ENCODE results near the gene LYPD6.

The LYPD6 gene

DNA sequence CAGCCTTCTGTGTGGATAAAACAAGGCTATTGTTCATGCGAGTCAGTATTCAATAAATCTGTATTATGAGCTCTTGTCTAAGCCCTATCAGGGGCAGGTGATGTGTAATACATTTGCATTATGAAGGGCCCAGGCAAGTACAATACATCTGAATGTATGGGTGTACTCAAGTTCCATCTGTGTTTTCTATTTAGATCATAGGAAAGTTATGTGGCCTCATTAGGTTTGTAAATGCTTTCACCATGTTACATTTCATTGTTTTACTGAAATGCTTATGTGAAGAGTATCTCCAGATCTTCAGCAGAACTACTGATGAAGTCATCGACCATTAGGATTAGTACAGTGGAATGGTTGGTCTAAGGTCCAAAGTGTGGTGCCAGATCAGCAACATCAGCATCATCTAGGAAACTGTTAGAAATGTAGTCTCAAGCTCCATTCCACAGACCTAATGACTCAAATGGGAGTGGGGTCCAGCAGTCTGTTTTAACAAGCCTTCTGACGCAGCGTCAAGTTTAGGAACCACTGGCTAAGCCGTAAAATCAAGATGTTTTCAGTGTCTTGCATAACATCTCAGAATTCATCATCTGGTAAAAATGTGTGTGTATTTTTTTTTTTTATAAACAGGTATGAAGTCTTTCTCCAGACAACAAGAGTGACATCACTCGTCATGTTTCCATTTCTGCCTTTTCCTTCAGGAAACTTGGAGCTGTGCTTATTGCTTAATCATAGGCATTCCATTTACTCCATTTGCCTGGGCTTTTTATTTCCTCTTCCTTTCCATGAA lies 80.5 kb downstream of the LYPD6 start:
- DNase-seq (ENCODE audit: low read depth) = no peak

DNA sequence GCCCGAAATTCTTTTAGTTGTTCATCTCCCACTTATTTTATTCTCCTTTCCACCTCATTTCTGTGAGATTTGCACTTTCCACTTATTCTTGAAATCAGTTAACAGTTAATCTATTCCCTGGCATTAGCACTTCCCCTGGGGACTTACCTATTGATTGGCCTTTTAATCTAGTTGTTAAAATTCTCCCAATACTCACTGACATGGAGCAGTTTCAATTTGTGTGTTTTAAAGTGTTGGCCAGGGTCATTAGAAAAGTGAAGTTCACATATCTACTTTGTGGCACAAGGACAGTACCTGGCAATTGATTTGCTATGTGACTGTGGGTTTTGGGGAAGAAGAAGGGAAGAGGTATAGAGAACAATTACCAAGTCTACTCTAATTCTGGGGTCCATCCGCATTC lies 83.1 kb downstream of the LYPD6 start:
- no peak for DNase-seq (ENCODE audit: low read depth)

DNA sequence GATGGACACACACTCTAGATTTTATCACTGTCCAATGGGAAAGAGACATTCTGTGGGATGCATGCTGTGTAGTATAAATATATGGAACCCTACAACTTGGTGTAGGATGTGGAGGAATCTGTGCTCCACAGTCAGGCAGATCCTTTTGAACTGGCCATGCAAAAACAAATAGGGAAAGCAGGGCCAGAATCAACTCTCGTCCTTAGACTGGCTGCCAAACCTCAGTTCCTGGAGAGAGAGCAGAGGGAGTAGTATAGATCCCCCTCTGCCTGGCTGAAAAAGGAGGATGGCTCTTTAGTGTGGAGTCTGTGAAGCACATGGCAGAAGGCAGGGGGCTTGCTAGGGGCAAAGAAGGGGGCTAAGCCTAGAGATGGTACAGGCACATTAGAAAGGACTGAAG lies 84.7 kb downstream of the LYPD6 start:
- DNase-seq (ENCODE audit: low read depth) = no peak

DNA sequence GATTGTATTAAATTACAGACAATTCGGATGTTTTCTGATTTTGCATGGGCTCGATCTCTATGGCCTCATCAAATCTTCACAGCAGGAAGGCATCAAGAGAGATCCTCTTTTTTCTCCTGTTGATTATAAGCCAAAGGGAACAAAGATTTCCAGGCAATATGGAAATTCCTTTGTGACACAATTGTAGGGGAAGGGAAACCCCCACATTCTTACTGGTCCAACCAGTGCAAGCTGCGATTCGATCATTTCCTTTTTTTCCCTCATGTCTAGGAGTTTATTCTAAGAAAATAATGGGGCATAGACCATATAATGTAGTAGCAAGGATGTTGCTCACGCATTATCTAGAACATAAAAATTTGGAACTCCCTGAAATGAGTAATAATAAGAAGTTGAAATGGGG lies 87.7 kb downstream of the LYPD6 start:
- no peak for DNase-seq (ENCODE audit: low read depth)

DNA sequence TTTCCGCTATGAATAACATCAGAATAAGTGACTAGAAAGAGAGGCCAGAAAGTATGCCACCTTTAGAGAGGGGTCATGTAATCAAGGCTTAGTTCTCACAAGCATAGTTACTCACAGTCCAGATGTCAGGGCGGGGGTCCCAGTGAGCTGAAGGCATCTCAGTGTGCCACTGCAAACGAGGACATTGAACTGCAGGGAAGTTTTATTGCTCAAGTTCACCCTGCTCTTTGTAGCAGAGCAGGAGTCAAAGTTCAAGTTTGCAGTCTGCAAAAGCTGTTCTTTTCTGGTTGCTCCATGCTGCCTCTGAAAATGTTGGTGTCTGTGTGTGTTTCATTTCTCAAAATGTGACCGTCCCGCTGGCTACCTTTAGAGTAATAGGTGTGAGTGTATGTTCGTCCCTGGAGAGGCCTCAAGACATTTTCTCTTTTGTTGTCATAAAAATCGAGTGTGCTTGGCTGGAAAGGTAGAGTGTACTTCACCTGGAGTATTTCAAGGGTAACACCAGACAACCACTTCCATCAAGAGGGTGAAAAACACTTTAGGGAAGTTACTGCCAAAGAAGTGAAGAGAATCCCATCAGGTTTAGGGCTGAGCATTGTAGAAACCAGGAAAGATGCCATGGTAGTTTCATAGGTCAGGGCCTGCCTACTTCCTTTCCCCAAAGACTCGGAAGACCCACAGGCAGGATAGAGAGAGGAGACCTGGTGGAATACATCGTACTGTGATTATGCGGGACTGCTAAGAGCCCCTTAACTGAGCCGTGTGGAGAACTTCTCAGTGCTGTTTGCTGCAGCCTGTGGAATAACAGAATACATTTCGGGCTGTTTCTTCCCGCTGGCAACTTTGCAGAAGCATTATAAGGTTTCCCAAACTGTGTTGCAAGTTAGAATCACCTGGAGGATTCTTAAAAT lies 89.9 kb downstream of the LYPD6 start:
- no peak for DNase-seq (ENCODE audit: low read depth)

DNA sequence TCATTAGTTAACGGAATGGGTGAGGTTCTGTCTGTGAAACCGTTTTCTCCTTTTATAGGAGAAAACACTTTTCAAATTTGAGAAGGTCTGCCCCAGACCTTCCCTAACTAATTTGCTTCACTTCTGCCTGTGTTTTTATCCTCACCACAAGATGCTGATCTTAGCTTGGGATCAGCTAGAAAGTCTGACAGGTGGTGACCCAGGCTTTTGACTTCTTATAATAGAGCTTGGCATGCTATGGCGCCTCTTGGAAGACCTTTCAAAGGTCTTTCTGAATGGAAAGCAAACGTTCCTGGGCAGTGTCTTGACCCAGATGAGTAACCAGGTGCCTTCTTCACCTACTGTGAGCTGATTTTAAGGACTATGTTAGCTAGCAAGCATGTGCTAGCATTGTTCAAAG lies 91.4 kb downstream of the LYPD6 start:
- DNase-seq (ENCODE audit: low read depth) = no peak

DNA sequence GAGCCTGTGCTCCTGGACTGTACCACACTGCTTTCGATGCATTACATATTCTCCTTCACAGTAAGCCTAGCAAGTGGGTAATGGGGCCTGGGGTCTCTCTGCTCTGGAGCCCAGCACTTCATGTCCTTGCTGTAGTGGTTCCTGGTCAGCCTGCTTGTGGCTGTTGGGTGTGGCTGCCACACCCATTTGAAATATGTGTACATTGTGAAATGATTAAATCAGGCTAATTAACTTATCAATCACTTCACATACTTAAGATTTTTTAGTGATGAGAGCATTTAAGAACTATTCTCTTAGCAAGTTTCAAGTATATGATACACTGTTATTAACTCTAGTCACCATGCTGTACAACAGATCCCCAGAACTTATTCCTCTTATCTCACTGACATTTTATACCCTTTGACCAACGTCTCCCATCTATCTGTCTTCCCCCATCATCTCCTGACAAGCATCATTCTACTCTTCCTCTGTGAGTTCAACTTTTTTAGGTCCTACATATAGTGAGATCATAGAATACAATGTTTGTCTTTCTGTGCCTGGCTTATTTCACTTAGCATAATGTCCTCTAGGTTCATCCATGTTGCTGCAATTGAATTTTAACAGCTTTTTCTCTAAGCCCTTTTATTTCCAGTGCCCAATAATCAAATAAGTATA lies 92.1 kb downstream of the LYPD6 start:
- no peak for DNase-seq (ENCODE audit: low read depth)

DNA sequence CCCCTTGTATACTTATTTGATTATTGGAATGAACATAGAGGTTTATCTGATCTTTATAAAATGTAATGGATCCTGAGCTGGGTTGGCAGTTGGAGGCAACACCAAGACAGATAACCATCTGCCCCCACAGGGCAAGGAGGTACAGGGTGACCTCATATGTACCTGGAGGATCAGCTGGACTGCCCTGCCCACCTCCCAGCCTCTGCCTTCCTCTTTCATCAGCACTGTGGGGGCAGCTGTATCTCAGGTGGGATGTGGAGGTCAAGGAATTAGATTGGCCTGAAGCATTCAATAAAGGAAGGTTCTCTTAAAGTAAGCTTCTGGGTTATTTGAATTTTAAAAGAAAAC lies 92.6 kb downstream of the LYPD6 start:
- DNase-seq (ENCODE audit: low read depth) = no peak

DNA sequence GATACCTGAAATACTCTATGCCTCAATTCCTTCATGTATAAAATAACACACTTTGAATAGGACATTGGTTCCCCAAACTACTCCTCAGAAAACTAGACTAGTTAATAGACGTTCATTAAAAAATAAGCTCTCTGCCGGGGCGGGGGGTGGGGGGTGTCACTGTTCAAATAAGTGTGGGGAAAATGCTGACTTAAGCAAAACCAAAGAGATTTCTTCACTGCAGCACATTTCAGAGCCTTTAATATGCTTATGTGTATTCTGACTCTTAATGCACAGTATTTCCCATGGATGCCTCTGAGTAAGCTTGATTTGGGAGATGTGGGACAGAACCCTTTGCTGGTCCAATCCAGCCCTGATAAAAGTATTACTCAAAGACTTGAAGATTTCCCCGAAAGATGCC lies 93.2 kb downstream of the LYPD6 start:
- no peak for DNase-seq (ENCODE audit: low read depth)

DNA sequence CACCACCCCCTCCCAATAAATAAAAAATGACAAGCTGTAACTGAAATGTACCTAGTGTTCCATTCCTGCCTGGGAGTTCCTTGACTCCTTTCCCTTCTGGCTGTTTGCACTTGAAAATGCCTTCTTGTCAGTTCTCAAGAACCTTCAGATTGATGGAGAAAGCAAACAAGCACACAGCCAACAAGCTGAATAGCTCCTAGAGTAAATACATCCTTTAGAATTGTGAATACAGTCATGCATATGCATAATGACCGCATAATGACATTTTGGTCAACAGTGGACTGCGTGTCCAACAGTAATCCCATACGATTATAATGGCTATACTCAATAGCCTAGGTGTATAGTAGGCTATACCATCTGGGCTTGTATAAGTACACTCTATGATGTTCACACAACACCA lies 97.0 kb downstream of the LYPD6 start:
- no peak for DNase-seq (ENCODE audit: low read depth)

DNA sequence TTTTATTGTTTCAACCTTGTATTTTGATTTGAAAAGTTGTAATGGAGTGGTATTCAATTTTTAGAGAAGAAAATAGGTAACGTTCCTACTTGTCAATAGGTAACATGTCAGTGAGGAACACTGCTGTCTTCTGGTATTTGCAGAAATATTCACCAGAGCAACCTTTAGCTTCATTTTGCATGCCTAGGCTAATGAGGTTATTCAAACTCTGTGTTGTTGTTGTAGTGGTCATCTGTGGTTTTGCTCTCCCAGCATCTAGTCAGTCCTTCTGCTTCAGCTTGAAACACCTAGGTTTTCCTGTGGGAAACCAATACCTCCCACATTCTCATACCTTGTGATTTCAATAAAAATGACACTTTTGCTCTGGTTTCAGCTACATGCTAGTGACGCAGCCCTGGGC lies 98.4 kb downstream of the LYPD6 start:
- DNase-seq (ENCODE audit: low read depth) = no peak

DNA sequence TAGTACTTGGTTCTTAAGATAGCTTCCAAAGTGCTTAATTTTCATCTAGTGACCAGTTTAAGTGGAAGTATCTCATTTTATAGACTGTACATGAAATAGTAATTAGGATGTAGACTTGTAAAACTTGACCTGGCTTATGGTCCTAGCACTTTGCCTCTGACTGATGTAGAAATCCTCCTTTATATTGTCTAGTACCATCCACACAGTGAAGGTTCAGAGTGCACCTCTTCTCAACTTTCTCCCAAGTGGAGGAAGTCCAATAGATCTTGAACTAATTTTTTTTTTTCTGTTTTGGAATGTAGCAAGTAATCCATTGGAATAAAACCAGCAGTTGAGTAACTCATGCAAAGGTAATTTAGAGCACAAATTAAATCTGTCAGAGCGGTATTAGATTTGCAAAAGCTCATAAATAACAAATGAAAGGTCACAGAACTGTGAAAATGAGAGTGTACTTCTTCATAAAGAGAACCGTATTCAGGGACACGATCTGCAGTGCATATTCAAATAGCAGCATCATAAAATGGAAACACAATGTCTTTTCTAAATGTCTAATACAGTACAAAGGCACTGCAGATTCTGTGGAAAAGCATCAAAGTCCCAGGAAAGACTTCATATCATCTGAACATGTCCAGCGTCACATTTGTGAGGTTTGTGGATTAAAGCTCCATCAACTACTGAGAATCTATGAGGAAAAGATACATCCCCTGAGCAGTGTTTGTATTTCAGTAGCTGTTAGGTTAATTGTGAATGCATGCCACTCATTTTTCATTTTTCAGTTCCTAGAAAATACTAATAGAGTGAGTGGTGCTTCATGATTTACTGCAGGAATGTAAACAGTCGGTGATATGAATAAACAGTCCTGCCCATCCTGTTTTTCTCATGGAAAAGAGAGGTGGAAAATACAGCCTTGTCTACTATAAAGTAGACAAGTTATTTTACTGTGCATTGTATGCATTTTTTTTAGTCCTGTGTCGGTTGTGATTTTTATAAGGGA lies 100.7 kb downstream of the LYPD6 start:
- no peak for DNase-seq (ENCODE audit: low read depth)

DNA sequence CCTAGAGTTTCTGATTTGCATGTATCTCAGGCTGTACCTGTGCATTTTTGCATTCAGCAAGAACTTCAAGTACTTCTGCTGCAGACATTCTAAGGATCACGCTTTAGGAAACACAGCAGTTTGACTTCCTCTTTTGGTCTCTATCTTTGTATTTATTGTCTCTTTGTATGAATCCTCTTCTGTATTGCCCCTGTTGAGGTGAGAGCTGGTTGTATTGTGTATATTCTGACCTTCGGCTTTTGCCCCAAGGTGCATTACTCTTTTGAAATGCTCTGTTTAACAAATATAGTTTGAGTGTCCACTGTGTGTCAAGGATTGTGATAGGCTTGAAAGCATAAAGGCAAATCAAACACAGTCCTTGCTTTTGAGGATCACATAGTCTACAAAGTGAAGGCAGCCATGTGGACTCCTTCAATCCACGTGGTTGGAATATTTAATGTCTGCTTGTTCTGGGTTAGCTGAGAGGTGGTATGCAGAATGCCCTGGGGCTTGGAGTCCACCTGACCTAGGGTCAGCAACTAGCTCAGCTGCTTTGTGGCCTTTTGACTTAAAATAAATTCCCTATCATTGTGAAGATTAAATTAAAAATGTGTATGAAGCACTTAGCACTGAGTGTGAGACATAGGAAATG lies 108.1 kb downstream of the LYPD6 start:
- DNase-seq (ENCODE audit: low read depth) = no peak

DNA sequence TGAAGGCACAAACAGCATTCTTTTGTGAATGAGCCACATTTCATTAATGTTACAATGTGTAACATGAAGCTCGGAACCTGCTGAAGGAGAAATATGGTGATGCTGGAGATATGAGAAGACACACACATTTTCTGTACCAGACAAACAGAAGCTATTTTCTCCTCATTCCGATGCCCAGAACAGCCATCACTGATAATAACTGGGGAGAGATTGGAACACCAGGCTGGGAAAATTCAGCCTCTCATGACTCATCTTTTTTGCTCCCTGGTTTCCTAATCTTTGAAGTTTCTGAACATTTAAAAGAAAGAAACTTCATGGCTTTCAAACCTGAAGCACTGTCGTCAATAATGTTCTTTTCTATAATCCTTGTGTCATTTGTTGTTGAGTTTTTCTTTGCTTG lies 110.9 kb downstream of the LYPD6 start:
- no peak for DNase-seq (ENCODE audit: low read depth)

DNA sequence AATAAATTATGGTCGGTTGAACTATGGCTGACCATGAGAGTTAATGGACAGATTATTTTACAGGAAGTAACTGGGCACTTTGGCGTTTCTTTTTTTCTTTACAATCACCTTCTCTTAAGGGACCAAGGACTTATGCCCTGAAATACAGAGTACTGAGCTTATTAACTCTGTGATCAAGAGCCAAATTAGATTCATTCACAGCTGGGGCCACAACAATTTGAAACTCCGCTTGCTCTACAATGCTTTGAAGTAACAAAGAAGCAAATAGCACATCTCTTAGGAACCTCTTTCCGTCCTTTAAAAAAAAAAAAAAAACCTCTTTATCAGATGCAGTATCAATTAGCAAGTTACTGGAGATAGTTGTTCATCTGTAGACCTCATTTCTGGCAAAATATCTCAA lies 112.0 kb downstream of the LYPD6 start:
- DNase-seq (ENCODE audit: low read depth) = no peak

DNA sequence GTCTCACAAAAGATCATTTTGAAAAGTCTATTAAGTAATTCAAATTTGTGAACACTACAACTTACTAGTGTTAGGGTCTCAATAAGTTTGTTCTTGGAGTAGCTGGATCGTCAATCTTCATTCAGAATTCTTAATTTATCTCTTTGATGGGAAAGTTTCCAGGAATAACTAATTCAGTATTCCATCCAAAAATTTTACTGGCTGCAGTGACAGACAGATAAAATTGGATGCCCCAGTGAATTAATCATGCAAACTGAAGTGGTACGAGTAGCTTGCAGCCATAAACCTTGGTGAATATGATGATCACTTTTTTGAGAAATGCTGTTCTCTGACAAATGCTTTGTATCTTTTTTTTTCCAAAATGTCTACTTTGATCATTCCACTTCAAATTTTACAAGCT lies 112.8 kb downstream of the LYPD6 start:
- DNase-seq (ENCODE audit: low read depth) = no peak

DNA sequence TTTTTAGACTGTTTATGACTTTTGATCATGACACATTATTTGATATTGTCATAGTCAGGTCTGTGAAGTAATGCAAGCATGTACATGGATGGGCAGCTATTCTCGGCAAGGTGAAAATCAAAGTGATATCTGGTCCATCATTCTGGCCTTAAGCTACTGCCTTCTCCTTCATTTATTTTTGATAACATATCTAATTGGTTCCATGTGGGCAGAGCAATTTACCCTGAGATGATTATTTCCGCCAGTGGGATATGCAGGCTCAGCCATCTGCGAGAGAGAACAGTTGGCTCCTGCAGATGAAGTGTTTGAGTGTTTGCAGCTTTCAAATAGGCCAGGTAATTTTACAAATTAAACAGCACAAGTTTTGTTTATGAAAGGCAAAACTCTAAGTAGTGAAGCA lies 116.4 kb downstream of the LYPD6 start:
- DNase-seq (ENCODE audit: low read depth) = no peak

DNA sequence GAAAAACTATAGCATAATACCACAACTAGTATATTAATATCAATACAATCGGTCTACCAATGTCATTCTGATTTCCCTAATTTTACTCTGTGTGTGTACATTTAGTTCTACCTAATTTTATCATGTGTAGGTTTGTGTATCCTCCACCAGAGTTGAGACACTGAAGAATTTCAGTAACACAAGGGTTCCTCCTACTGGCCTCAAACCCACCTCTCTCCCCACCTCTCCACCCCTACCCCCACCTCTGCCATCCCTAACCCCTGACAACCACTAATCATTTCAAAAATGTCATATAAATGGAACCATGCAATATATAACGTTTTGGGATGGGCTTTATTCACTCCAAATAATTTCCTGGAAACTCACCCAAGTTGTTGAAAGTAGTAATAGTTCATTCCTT lies 117.9 kb downstream of the LYPD6 start:
- DNase-seq (ENCODE audit: low read depth) = no peak

DNA sequence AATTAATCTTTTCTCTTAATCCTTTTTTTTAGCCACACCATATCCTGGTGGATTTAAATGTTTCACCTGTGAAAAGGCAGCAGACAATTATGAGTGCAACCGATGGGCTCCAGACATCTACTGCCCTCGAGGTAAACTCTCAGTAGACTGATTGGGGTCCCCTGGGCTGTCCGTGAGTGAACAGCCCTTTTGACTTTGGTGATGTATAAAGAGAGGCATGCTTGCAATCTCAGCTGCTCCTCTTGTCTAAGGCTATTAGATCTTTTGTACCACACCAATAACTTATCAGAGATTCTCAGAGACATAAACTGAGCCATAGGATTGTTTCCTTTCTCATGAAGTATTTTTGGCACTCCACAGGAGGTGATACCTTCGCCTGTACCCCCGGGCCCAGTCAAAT lies 118.6 kb downstream of the LYPD6 start:
- no peak for DNase-seq (ENCODE audit: low read depth)

DNA sequence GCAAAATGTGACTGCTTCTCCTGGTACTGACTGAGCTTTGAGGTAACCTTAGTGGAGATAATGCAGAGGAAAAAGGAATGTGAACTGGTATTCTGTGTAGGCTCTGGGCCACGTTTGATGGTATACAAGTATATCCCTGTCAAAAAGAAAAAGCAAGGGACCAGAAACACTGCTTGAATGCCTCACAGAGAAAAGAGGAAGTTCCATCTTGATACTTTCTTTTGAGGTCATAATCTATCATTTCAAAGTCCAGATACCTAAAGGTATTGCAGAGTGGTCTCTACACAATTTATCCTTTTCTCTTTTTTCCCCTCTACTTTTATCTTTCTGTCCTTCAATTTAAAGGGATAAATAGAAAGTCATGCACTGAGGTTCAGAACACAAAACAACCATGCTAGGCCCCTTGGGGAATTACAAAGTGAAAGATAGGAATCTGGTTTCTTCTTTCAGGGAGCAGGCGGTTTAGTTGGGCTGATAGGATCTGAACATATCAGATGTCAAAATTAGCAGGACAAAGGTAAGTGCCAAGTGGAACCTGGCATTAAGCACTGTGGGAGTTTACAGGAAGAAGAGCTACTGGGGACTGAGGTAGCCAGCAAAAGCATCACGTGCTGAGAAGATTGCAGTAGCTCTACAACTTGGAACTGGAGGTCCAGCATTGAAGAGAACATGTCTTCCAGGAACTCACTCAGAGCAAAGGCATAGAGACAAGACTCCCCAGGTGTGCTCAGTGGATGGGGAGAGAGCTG lies 121.2 kb downstream of the LYPD6 start:
- no peak for DNase-seq (ENCODE audit: low read depth)

DNA sequence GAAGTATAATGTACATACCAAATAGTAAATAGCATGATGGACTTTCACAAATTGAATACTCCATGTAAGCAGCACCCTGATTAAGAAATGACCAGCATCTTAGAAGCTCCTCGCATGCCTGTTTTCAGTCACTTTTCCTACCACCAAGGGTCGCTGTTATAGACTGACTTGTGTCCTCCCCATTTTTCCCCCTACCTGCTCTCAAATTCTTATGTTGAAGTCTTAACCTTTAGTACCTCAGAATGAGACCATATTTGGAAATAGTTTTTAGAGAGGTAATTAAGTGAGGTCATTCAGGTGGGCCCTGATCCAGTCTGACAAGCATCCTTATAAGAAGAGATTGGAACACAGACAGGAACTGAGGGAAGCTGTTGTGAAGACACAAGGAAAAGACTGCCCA lies 125.9 kb downstream of the LYPD6 start:
- DNase-seq (ENCODE audit: low read depth) = no peak

Data from CMK (cell line).